Measurements from ENCODE around the gene PLA1A.

- TF ChIP-seq CTCF (conservative IDR thresholded peaks at IDR 0.05; ENCODE audit: low read length) (no peak), EZH2phosphoT487 (IDR thresholded peaks at IDR 0.05; ENCODE audit: borderline replicate concordance) (no peak)
Observed at GRCh38 chr3:119676771-119677640, 79.3 kb downstream of the PLA1A start, which contains the start of gene COX17.

Data from Loucy (cell line).